ENCODE results near the gene SLC35D1.

DNA sequence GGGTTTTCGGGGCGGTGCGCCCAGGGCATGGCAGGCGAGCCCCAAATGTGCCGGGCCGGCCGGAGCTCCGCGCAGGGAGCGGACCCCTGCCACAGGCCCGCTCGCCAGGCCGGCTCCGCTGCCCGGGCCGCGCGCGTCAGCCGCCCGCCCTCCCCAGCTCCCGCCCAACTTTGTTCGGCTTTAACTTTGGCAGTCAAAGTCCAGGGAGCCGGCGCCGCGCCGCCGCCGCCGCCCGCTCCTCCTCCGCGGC lies 488 bp downstream of the SLC35D1 start:
- no peak for TF ChIP-seq EZH2 (IDR thresholded peaks at IDR 0.05; ENCODE audit: low read length, missing control alignments)
- TF ChIP-seq, protein P1, sequence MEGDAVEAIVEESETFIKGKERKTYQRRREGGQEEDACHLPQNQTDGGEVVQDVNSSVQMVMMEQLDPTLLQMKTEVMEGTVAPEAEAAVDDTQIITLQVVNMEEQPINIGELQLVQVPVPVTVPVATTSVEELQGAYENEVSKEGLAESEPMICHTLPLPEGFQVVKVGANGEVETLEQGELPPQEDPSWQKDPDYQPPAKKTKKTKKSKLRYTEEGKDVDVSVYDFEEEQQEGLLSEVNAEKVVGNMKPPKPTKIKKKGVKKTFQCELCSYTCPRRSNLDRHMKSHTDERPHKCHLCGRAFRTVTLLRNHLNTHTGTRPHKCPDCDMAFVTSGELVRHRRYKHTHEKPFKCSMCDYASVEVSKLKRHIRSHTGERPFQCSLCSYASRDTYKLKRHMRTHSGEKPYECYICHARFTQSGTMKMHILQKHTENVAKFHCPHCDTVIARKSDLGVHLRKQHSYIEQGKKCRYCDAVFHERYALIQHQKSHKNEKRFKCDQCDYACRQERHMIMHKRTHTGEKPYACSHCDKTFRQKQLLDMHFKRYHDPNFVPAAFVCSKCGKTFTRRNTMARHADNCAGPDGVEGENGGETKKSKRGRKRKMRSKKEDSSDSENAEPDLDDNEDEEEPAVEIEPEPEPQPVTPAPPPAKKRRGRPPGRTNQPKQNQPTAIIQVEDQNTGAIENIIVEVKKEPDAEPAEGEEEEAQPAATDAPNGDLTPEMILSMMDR (conservative IDR thresholded peaks at IDR 0.05 in 1 of 2, IDR thresholded peaks at IDR 0.05 in 1 of 2; ENCODE audit: low read depth in 1 of 2, low read length in 2 of 2), result no peak
